Endothelial cell of umbilical vein (primary cell): ENCODE results near the gene SINHCAF. TPM values are rescaled to one million over a fixed set of nuclear protein-coding genes. Genes with fewer than 3 reads are reported as not detected.

ENCODE experiments used
- BruUV-seq: library from RNA; stranded (reverse); fragments of 400-500 nt; replicated peaks from 2 replicates; lab custom pipeline; 2021; lab: Mats Ljungman, UMichigan
- CTCF ChIA-PET: fragments of 300-600, 350-600 bp; sonication (Branson Sonifier 250); formaldehyde crosslinking; loops from one replicate; lab custom pipeline; 2021; ENCODE audit warnings: antibody characterized with exemption, inconsistent platforms; lab: Charles Lee
- POLR2A ChIA-PET: fragments of 300-600, 350-600 bp; sonication (Branson Sonifier 250); formaldehyde crosslinking; loops from one replicate; lab custom pipeline; 2021; ENCODE audit warnings: antibody characterized with exemption, inconsistent platforms; lab: Charles Lee
- DNase-seq: peaks from one replicate; pipeline ENCODE4 v3.0.0-alpha.2; 2011; ENCODE audit warnings: low read depth, low spot score
- FAIRE-seq: peaks from 2 replicates; lab custom pipeline; 2011; peaks lifted over from hg19 to GRCh38; lab: Jason Lieb, UNC
- H2AFZ ChIP-seq: 2 replicates; pipeline ENCODE4 v1.6.0; 2012; ENCODE audit warnings: low read depth, low read length, control low read depth, inconsistent platforms
- H3K27ac ChIP-seq: 2 replicates; pipeline ENCODE4 v1.5.1; 2011; ENCODE audit warnings: low read depth, mild to moderate bottlenecking, control low read depth, low read length, moderate library complexity; ENCODE audit not compliant: insufficient read depth
- H3K27me3 ChIP-seq, 2 experiments: 2 replicates each; pipeline versions ENCODE4 v1.6.0 to v1.6.1; 2011; ENCODE audit warnings: low read length in 2 of 2, mixed read lengths in 1 of 2; ENCODE audit not compliant: control insufficient read depth in 2 of 2, insufficient read depth in 2 of 2
- H3K36me3 ChIP-seq, 2 experiments: 2 replicates in 1 of 2; 3 replicates in 1 of 2; pipeline ENCODE4 v1.5.1; 2011; ENCODE audit warnings: low read length in 2 of 2, mild to moderate bottlenecking in 1 of 2, moderate library complexity in 1 of 2; ENCODE audit not compliant: control insufficient read depth in 2 of 2, insufficient read depth in 2 of 2; ENCODE audit errors: extremely low read depth in 1 of 2
- H3K4me1 ChIP-seq: 3 replicates; pipeline ENCODE4 v1.5.1; 2011; ENCODE audit warnings: mild to moderate bottlenecking, low read length; ENCODE audit not compliant: control insufficient read depth, insufficient read depth; ENCODE audit errors: extremely low read depth
- H3K4me2 ChIP-seq: 2 replicates; pipeline ENCODE4 v1.6.1; 2011; ENCODE audit warnings: low read length, control low read depth, mixed read lengths; ENCODE audit not compliant: insufficient read depth
- H3K4me3 ChIP-seq, 3 experiments: fragments of 200-600 bp in 1 of 3; sonication (generic), shearing (Covaris generic) in 1 of 3; replicated peaks in 1 of 3; 2 replicates each; pipeline ENCODE4 v1.5.1; 2011 to 2016; ENCODE audit warnings: control low read depth in 3 of 3, low read length in 3 of 3, mild to moderate bottlenecking in 2 of 3, inconsistent platforms in 1 of 3, low read depth in 1 of 3, moderate library complexity in 1 of 3; ENCODE audit not compliant: insufficient read depth in 1 of 3
- H3K79me2 ChIP-seq: 2 replicates; pipeline ENCODE4 v1.6.0; 2012; ENCODE audit warnings: low read length, inconsistent platforms; ENCODE audit not compliant: control insufficient read depth, insufficient read depth
- H3K9ac ChIP-seq: replicated peaks from 2 replicates; pipeline ENCODE3; 2011; ENCODE audit warnings: low read length, control low read depth; ENCODE audit not compliant: insufficient read depth; ENCODE audit errors: extremely low read depth
- H3K9me1 ChIP-seq: replicated peaks from 3 replicates; pipeline ENCODE4 v1.6.0; 2011; ENCODE audit warnings: mild to moderate bottlenecking, low read length; ENCODE audit not compliant: control insufficient read depth, insufficient read depth; ENCODE audit errors: extremely low read depth
- H3K9me3 ChIP-seq: replicated peaks from 2 replicates; pipeline ENCODE4 v1.5.1; 2012; ENCODE audit warnings: low read length, inconsistent platforms; ENCODE audit not compliant: control insufficient read depth, insufficient read depth
- H4K20me1 ChIP-seq: replicated peaks from 2 replicates; pipeline ENCODE3; 2011; ENCODE audit warnings: mild to moderate bottlenecking, low read length; ENCODE audit not compliant: control insufficient read depth, insufficient read depth; ENCODE audit errors: extremely low read depth
- EZH2 ChIP-seq: IDR thresholded peaks from 2 replicates; pipeline ENCODE4 v1.6.1; 2012; ENCODE audit warnings: borderline replicate concordance, low read depth, mild to moderate bottlenecking, moderate library complexity, low read length, inconsistent platforms; ENCODE audit not compliant: severe bottlenecking
- FOS ChIP-seq: IDR thresholded peaks from 2 replicates; pipeline ENCODE4 v1.6.1; 2011; ENCODE audit warnings: mild to moderate bottlenecking, low read length, moderate library complexity, borderline replicate concordance; ENCODE audit not compliant: insufficient read depth
- GATA2 ChIP-seq: IDR thresholded peaks from 2 replicates; pipeline ENCODE4 v1.7.0; 2011; ENCODE audit warnings: low read depth, mild to moderate bottlenecking, moderate library complexity, mixed read lengths, low read length; ENCODE audit not compliant: insufficient read length, insufficient read depth
- JUN ChIP-seq: IDR thresholded peaks from 2 replicates; pipeline ENCODE4 v1.6.1; 2011; ENCODE audit warnings: borderline replicate concordance, low read depth; ENCODE audit not compliant: insufficient read length, insufficient read depth
- MYC ChIP-seq: IDR thresholded peaks from one replicate; pipeline ENCODE4 v1.6.1; 2011; ENCODE audit warnings: mild to moderate bottlenecking, low read depth, low read length
- POLR2AphosphoS5 ChIP-seq: IDR thresholded peaks from 2 replicates; pipeline ENCODE4 v1.6.1; 2012; ENCODE audit warnings: low read depth, mild to moderate bottlenecking, control low read depth, low read length, moderate library complexity; ENCODE audit not compliant: insufficient read depth
- dilution Hi-C: fragments of 300-500 bp; cut with MboI; formaldehyde crosslinking; loops from one replicate; pipeline ENCODE4 v1.15.0; 2019; ENCODE audit warnings: low sequenced_read_pairs; ENCODE audit not compliant: extremely low pct_ligation_motif_present
- intact Hi-C: fragments of 100-400 bp; cut with micrococcal nuclease; formaldehyde crosslinking; loops from one replicate; pipeline ENCODE4 v1.10.0; 2022
- polyA plus RNA-seq, 4 experiments: library from polyadenylated mRNA; depleted of rRNA in 3 of 4; stranded (reverse) in 3 of 4; unstranded in 1 of 4; fragments of >200 nt; gene quantifications; 2 replicates each; pipeline versions ENCODE4 v1.2.1 to v1.2.3, GENCODE V29; 2011 to 2012; ENCODE audit warnings: missing spikeins in 1 of 4
- total RNA-seq: library from RNA; stranded (reverse); gene quantifications from 2 replicates; pipeline ENCODE4 v1.2.3, GENCODE V29; 2021
- TF ChIP-seq, protein P1 (sequence below), 2 donors: IDR thresholded peaks; 1 replicate in 1 of 2; 2 replicates in 1 of 2; pipeline ENCODE4 v1.5.1; 2011; ENCODE audit warnings: low read length in 2 of 2, mild to moderate bottlenecking in 2 of 2, moderate library complexity in 2 of 2, control low read depth in 1 of 2, inconsistent platforms in 1 of 2, low read depth in 1 of 2; ENCODE audit not compliant: insufficient read depth in 1 of 2; ENCODE audit errors: extremely low read depth in 1 of 2
- TF ChIP-seq, protein P2 (sequence below): IDR thresholded peaks from 2 replicates; pipeline ENCODE4 v1.6.1; 2011; ENCODE audit not compliant: insufficient read depth, insufficient read length

The SINHCAF gene
- total and polyA plus RNA-seq, 2 donors (not counting 3 experiments of a cell fraction or from before 2014, with no cell fraction given) = 19.3 to 83.4 TPM

- no peaks in the 10 kb centered on the region for H3K4me1 ChIP-seq
- TF ChIP-seq FOS = no peak
- TF ChIP-seq GATA2 = no peak
- TF ChIP-seq MYC = no peak
- no peak for TF ChIP-seq POLR2AphosphoS5
- TF ChIP-seq, protein P1, sequence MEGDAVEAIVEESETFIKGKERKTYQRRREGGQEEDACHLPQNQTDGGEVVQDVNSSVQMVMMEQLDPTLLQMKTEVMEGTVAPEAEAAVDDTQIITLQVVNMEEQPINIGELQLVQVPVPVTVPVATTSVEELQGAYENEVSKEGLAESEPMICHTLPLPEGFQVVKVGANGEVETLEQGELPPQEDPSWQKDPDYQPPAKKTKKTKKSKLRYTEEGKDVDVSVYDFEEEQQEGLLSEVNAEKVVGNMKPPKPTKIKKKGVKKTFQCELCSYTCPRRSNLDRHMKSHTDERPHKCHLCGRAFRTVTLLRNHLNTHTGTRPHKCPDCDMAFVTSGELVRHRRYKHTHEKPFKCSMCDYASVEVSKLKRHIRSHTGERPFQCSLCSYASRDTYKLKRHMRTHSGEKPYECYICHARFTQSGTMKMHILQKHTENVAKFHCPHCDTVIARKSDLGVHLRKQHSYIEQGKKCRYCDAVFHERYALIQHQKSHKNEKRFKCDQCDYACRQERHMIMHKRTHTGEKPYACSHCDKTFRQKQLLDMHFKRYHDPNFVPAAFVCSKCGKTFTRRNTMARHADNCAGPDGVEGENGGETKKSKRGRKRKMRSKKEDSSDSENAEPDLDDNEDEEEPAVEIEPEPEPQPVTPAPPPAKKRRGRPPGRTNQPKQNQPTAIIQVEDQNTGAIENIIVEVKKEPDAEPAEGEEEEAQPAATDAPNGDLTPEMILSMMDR (IDR thresholded peaks at IDR 0.05; ENCODE audit: extremely low read depth in 1 of 2, insufficient read depth in 1 of 2, low read depth in 1 of 2, low read length in 2 of 2) = no peak
- TF ChIP-seq JUN = no peak
- TF ChIP-seq EZH2 = no peak
- TF ChIP-seq, protein P2, sequence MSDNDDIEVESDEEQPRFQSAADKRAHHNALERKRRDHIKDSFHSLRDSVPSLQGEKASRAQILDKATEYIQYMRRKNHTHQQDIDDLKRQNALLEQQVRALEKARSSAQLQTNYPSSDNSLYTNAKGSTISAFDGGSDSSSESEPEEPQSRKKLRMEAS = no peak
- H3K9me3 ChIP-seq = no peaks in the 10 kb centered on the region
- BruUV-seq = no TSS peak
- FAIRE-seq (no peak), DNase-seq (no peak)
- ChIA-PET POLR2A (no interaction called here), CTCF (interaction anchor here (1.1 to 1.7 kb wide), 5 partner anchors 9 to 26 kb away, joined by 3 to 9 read pairs (median 3); no protein-coding TSS in a partner anchor)
- H3K79me2 ChIP-seq = peaks cover 74% of the 10 kb centered on the region
- H4K20me1 ChIP-seq = peaks cover 3% of the 10 kb centered on the region
- peaks cover 4 to 20% of the 10 kb centered on the region in 2 experiments for H3K36me3 ChIP-seq
- dilution Hi-C loops = no loop called here
- no peaks in the 10 kb centered on the region for H3K9me1 ChIP-seq
- H2AFZ ChIP-seq = no peak overlapping the region
- no peak overlapping the region for H3K4me2 ChIP-seq
- no peaks in the 10 kb centered on the region for H3K27me3 ChIP-seq
- no peak overlapping the region for H3K4me3 ChIP-seq
- H3K9ac ChIP-seq = no peak overlapping the region
- intact Hi-C loops = no loop called here
- no peak overlapping the region for H3K27ac ChIP-seq
These were observed 28.1 kb downstream of the SINHCAF start for GRCh38 chr12:31297572-31298514.
